ENCODE data around the gene POLG2. TPM values are rescaled to one million over a fixed set of nuclear protein-coding genes. Genes with fewer than 3 reads are reported as not detected.

Gene POLG2
- polyA plus RNA-seq, 1 donor (not counting 4 experiments of a cell fraction or from before 2014, with no cell fraction given), result 14.0 TPM

GRCh38 chr17:64515829-64516228 is 19.0 kb upstream of the POLG2 start:
- no peak overlapping the region for H3K27ac ChIP-seq (ENCODE audit: control insufficient read depth, insufficient read depth, low read length)
- dilution Hi-C loops (cut with MboI; ENCODE audit: extremely low pct_ligation_motif_present, low sequenced_read_pairs), result no loop called here
- H4K20me1 ChIP-seq (ENCODE audit: control insufficient read depth, extremely low read depth, insufficient read depth, low read length), result no peaks in the 10 kb centered on the region
- H3K9ac ChIP-seq (ENCODE audit: control insufficient read depth, extremely low read depth, insufficient read depth, low read length), result no peak overlapping the region
- peaks cover 16 to 43% of the 10 kb centered on the region in 2 experiments for H3K36me3 ChIP-seq (ENCODE audit: control insufficient read depth in 2 of 2, extremely low read depth in 1 of 2, insufficient read depth in 2 of 2, low read length in 2 of 2)
- no peak for TF ChIP-seq EZH2 (IDR thresholded peaks at IDR 0.05; ENCODE audit: low read length)
- TF ChIP-seq CTCF (optimal IDR thresholded peaks at IDR 0.05 in 1 of 3, IDR thresholded peaks at IDR 0.05 in 1 of 3, conservative IDR thresholded peaks at IDR 0.05 in 1 of 3; ENCODE audit: extremely low read depth in 1 of 3, insufficient read depth in 2 of 3, low read length in 3 of 3), result no peak
- DNase-seq (ENCODE audit: low read depth, low spot score), result no peak
- no peaks in the 10 kb centered on the region for H3K9me1 ChIP-seq (ENCODE audit: control insufficient read depth, extremely low read depth, insufficient read depth, low read length)
- H3K79me2 ChIP-seq (ENCODE audit: control insufficient read depth, insufficient read depth, low read length), result peaks cover 10% of the 10 kb centered on the region
- H3K4me2 ChIP-seq (ENCODE audit: control insufficient read depth, extremely low read depth, insufficient read depth, low read depth, low read length), result no peak overlapping the region
- H2AFZ ChIP-seq (ENCODE audit: control insufficient read depth, low read length), result no peak overlapping the region
- H3K4me1 ChIP-seq (ENCODE audit: control insufficient read depth, extremely low read depth, insufficient read depth, low read length), result no peaks in the 10 kb centered on the region
- FAIRE-seq, result no peak
- H3K9me3 ChIP-seq (ENCODE audit: control insufficient read depth, low read depth, low read length), result no peaks in the 10 kb centered on the region
- no peak overlapping the region for H3K4me3 ChIP-seq (ENCODE audit: control insufficient read depth in 2 of 3, extremely low read depth in 1 of 3, insufficient read depth in 2 of 3, low read depth in 1 of 3, low read length in 3 of 3)
- no peaks in the 10 kb centered on the region for H3K27me3 ChIP-seq (ENCODE audit: control insufficient read depth, extremely low read depth, insufficient read depth, low read length)

GRCh38 chr17:64515419-64515818 is 18.6 kb upstream of the POLG2 start:
- no peak for DNase-seq (ENCODE audit: low read depth, low spot score)
- no peak overlapping the region for H3K4me3 ChIP-seq (ENCODE audit: control insufficient read depth in 2 of 3, extremely low read depth in 1 of 3, insufficient read depth in 2 of 3, low read depth in 1 of 3, low read length in 3 of 3)
- no peak for FAIRE-seq
- no peaks in the 10 kb centered on the region for H3K27me3 ChIP-seq (ENCODE audit: control insufficient read depth, extremely low read depth, insufficient read depth, low read length)
- dilution Hi-C loops (cut with MboI; ENCODE audit: extremely low pct_ligation_motif_present, low sequenced_read_pairs), result no loop called here
- no peaks in the 10 kb centered on the region for H3K9me1 ChIP-seq (ENCODE audit: control insufficient read depth, extremely low read depth, insufficient read depth, low read length)
- H3K4me2 ChIP-seq (ENCODE audit: control insufficient read depth, extremely low read depth, insufficient read depth, low read depth, low read length), result no peak overlapping the region
- H3K79me2 ChIP-seq (ENCODE audit: control insufficient read depth, insufficient read depth, low read length), result peaks cover 13% of the 10 kb centered on the region
- no peaks in the 10 kb centered on the region for H3K4me1 ChIP-seq (ENCODE audit: control insufficient read depth, extremely low read depth, insufficient read depth, low read length)
- no peaks in the 10 kb centered on the region for H4K20me1 ChIP-seq (ENCODE audit: control insufficient read depth, extremely low read depth, insufficient read depth, low read length)
- H2AFZ ChIP-seq (ENCODE audit: control insufficient read depth, low read length), result no peak overlapping the region
- H3K36me3 ChIP-seq (ENCODE audit: control insufficient read depth in 2 of 2, extremely low read depth in 1 of 2, insufficient read depth in 2 of 2, low read length in 2 of 2), result peaks cover 14 to 46% of the 10 kb centered on the region in 2 experiments
- H3K9ac ChIP-seq (ENCODE audit: control insufficient read depth, extremely low read depth, insufficient read depth, low read length), result no peak overlapping the region
- TF ChIP-seq EZH2 (IDR thresholded peaks at IDR 0.05; ENCODE audit: low read length) (no peak), CTCF (optimal IDR thresholded peaks at IDR 0.05 in 1 of 3, IDR thresholded peaks at IDR 0.05 in 1 of 3, conservative IDR thresholded peaks at IDR 0.05 in 1 of 3; ENCODE audit: extremely low read depth in 1 of 3, insufficient read depth in 2 of 3, low read length in 3 of 3) (no peak)
- H3K27ac ChIP-seq (ENCODE audit: control insufficient read depth, insufficient read depth, low read length), result no peak overlapping the region
- no peaks in the 10 kb centered on the region for H3K9me3 ChIP-seq (ENCODE audit: control insufficient read depth, low read depth, low read length)

Data from keratinocyte (primary cell).